OCI-LY1 (cell line): Measurements from ENCODE around the gene HDAC10.

Experiments
- H2AFZ ChIP-seq: fragments of 200-600 bp; sonication (generic), shearing (Covaris generic); 2 replicates; pipeline ENCODE4 v1.6.0; 2014; ENCODE audit warnings: antibody characterized with exemption, mild to moderate bottlenecking, low read length
- H3F3A ChIP-seq: fragments of 200-600 bp; sonication (generic), shearing (Covaris generic); 2 replicates; pipeline ENCODE4 v1.6.0; 2014; ENCODE audit warnings: mild to moderate bottlenecking, antibody characterized with exemption, low read length, moderate library complexity; ENCODE audit not compliant: insufficient read depth
- H3K27ac ChIP-seq: fragments of 200-600 bp; sonication (generic); 2 replicates; pipeline ENCODE4 v1.5.1; 2014; ENCODE audit warnings: low read length, mixed run types, mild to moderate bottlenecking, low read depth; ENCODE audit not compliant: poor library complexity, severe bottlenecking
- H3K27me3 ChIP-seq: fragments of 200-600 bp; sonication (generic); 2 replicates; pipeline ENCODE4 v1.6.0; 2014; ENCODE audit warnings: antibody characterized with exemption, mild to moderate bottlenecking, low read length, moderate library complexity; ENCODE audit not compliant: insufficient read depth
- H3K36me3 ChIP-seq: fragments of 200-600 bp; sonication (generic); 2 replicates; pipeline ENCODE4 v1.6.1; 2014; ENCODE audit warnings: mild to moderate bottlenecking, antibody characterized with exemption, low read length, moderate library complexity, mixed read lengths; ENCODE audit not compliant: insufficient read depth
- H3K4me1 ChIP-seq: fragments of 200-600 bp; sonication (generic); 2 replicates; pipeline ENCODE4 v1.5.1; 2014; ENCODE audit warnings: mild to moderate bottlenecking, low read length, moderate library complexity; ENCODE audit not compliant: insufficient read depth, severe bottlenecking
- H3K4me2 ChIP-seq: fragments of 200-600 bp; sonication (generic), shearing (Covaris generic); 2 replicates; pipeline ENCODE4 v1.6.1; 2014; ENCODE audit warnings: low read length
- H3K4me3 ChIP-seq: fragments of 200-600 bp; sonication (generic); 2 replicates; pipeline ENCODE4 v1.5.1; 2014; ENCODE audit warnings: low read length, low read depth, mild to moderate bottlenecking, mixed read lengths; ENCODE audit not compliant: poor library complexity, severe bottlenecking
- H3K79me2 ChIP-seq: fragments of 200-600 bp; shearing (Covaris generic); 2 replicates; pipeline ENCODE4 v1.6.1; 2016; ENCODE audit warnings: mixed run types, low read length, mixed read lengths; ENCODE audit not compliant: insufficient read depth
- H3K9ac ChIP-seq: fragments of 200-600 bp; sonication (generic), shearing (Covaris generic); 2 replicates; pipeline ENCODE4 v1.6.1; 2014; ENCODE audit warnings: mild to moderate bottlenecking, low read length, mixed read lengths
- H3K9me2 ChIP-seq: fragments of 200-600 bp; sonication (generic), shearing (Covaris generic); 2 replicates; pipeline ENCODE4 v1.6.1; 2014; ENCODE audit warnings: low read depth, mild to moderate bottlenecking, low read length, mixed read lengths
- H3K9me3 ChIP-seq: fragments of 200-600 bp; shearing (Covaris generic); 2 replicates; pipeline ENCODE4 v1.6.1; 2014; ENCODE audit warnings: low read length, mixed read lengths
- H4K20me1 ChIP-seq: fragments of 200-600 bp; sonication (generic), shearing (Covaris generic); 2 replicates; pipeline ENCODE4 v1.6.0; 2016; ENCODE audit warnings: mild to moderate bottlenecking, low read length; ENCODE audit not compliant: insufficient read depth
- EZH2 ChIP-seq: fragments of 200-600 bp; sonication (generic), shearing (Covaris generic); IDR thresholded peaks from 2 replicates; pipeline ENCODE4 v1.8.0; 2017; ENCODE audit warnings: borderline replicate concordance, mixed run types, mild to moderate bottlenecking, antibody characterized with exemption, low read length, moderate library complexity, mixed read lengths
- TF ChIP-seq, protein P1 (sequence below): fragments of 200-600 bp; sonication (generic), shearing (Covaris generic); IDR thresholded peaks from 2 replicates; pipeline ENCODE4 v1.5.1; 2017; ENCODE audit warnings: mild to moderate bottlenecking, antibody characterized with exemption, low read length, moderate library complexity, mixed read lengths

The HDAC10 gene

DNA sequence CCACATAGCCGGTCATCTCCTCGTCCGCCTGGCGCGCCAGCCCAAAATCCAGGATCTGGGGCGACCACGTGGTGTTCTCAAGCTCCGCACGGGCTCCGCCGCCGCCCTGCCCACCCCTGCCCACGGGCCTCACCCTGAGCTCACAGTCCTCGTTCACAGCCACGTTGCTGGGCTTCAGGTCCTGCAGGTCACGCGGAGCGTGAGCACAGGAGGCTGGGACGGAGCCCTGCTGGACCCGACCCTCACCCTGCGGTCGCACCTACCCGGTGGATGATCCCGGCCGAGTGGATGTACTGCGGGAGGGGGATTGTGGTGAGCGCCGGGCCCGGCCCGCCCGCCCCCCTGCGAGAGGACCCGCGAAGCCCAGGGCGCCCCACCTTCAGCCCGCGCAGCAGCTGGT, 15.9 kb upstream of the HDAC10 start:
- Histone ChIP-seq H3K9ac (no peak overlapping the region), H2AFZ (no peak overlapping the region), H3K27ac (no peak overlapping the region), H3K36me3 (no peaks in the 10 kb centered on the region), H3K4me2 (no peak overlapping the region), H3F3A (no peaks in the 10 kb centered on the region), H3K9me3 (no peaks in the 10 kb centered on the region), H3K9me2 (no peaks in the 10 kb centered on the region), H4K20me1 (no peaks in the 10 kb centered on the region), H3K4me3 (no peak overlapping the region), H3K4me1 (peaks cover 44% of the 10 kb centered on the region), H3K79me2 (no peaks in the 10 kb centered on the region), H3K27me3 (no peaks in the 10 kb centered on the region)
- TF ChIP-seq, protein P1, sequence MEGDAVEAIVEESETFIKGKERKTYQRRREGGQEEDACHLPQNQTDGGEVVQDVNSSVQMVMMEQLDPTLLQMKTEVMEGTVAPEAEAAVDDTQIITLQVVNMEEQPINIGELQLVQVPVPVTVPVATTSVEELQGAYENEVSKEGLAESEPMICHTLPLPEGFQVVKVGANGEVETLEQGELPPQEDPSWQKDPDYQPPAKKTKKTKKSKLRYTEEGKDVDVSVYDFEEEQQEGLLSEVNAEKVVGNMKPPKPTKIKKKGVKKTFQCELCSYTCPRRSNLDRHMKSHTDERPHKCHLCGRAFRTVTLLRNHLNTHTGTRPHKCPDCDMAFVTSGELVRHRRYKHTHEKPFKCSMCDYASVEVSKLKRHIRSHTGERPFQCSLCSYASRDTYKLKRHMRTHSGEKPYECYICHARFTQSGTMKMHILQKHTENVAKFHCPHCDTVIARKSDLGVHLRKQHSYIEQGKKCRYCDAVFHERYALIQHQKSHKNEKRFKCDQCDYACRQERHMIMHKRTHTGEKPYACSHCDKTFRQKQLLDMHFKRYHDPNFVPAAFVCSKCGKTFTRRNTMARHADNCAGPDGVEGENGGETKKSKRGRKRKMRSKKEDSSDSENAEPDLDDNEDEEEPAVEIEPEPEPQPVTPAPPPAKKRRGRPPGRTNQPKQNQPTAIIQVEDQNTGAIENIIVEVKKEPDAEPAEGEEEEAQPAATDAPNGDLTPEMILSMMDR: no peak
- TF ChIP-seq EZH2: no peak

DNA sequence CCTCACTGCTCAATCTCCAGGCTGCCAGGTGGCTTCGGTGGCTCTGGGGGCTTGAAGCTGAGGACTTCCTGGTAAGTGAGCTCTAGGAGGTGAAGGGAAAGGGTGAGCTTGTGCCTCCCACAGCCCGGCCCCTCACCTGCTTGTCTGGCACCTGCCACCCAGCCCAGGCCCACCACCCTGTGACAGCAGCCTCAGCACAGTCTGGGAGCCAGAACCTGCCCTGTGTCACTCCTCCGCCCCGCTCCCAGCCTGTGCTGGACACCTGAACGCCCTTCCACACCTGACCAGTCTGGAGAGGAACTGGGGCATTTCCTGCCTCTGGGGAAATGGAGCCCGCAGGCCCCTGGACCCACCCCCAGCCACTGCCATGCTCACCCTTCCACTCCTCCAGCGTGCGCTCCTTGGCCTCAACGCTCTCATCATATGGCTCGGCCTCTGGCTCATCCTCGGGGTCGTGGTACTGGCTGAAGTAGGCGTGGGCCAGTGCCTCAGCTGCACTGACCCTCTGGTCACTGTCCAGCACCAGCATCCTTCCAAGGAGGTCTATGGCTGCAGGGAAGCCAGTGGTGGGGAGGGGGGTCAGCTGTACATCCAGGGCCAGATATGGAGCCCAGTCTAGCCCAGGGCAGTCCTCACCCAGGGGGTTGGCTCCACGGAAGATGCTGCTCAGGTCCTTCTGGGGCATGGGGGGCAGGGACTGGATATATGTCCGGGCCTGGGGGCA, 14.0 kb upstream of the HDAC10 start:
- Histone ChIP-seq H3K4me2 (no peak overlapping the region), H3K9ac (no peak overlapping the region), H3K9me3 (no peaks in the 10 kb centered on the region), H2AFZ (no peak overlapping the region), H4K20me1 (no peaks in the 10 kb centered on the region), H3K4me1 (peaks cover 38% of the 10 kb centered on the region), H3K9me2 (no peaks in the 10 kb centered on the region), H3K4me3 (no peak overlapping the region), H3K36me3 (no peaks in the 10 kb centered on the region), H3K79me2 (peaks cover 4% of the 10 kb centered on the region; the same call in 1 of the 2 replicates), H3K27me3 (no peaks in the 10 kb centered on the region), H3F3A (no peaks in the 10 kb centered on the region), H3K27ac (no peak overlapping the region)
- TF ChIP-seq, protein P1: no peak
- TF ChIP-seq EZH2: no peak

DNA sequence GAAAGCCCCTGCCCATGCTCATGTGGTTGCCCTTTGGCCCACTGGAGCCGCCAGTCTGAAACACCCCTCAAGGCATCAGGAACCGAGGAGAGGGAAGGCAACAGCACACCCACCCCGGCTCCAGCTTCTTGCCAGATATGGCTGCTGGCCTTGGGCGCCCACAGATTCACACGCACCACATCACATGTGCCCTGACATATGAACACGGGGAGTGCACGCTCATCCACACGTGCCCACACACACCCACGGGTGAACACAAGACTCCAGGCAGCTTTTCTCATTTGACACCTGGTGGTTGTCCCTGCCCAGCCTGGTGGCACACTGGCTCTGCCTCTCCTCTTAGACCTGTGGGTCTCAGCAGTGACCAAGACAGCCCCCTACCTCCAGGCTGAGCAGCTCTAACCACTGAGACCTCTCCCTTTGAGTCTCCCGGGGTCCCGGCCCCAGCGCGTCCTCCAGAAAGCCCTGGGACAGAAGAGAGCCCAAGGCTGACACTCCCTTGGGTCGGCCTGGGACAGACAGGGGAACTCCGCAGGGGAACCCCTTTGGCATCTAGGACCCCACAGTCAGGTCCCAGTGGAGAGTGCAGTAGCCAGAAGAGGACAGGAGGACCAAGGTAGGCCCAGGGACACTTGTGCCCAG, 13.2 kb upstream of the HDAC10 start:
- TF ChIP-seq EZH2: no peak
- TF ChIP-seq, protein P1: no peak
- Histone ChIP-seq H2AFZ (no peak overlapping the region), H3K9ac (no peak overlapping the region), H3K27me3 (no peaks in the 10 kb centered on the region), H3K79me2 (peaks cover 4% of the 10 kb centered on the region; the same call in 1 of the 2 replicates), H4K20me1 (no peaks in the 10 kb centered on the region), H3K9me2 (no peaks in the 10 kb centered on the region), H3K27ac (no peak overlapping the region), H3K4me3 (no peak overlapping the region), H3F3A (no peaks in the 10 kb centered on the region), H3K36me3 (0 out of 2 replicates have a peak, but pooled peaks cover under 1% of the 10 kb centered on the region), H3K9me3 (no peaks in the 10 kb centered on the region), H3K4me2 (no peak overlapping the region), H3K4me1 (peaks cover 37% of the 10 kb centered on the region)
